Measurements from ENCODE around the gene ACO2. TPM values are rescaled to one million over a fixed set of nuclear protein-coding genes. Genes with fewer than 3 reads are reported as not detected.
A peak's percentile ranks its signal among the peaks of the same experiment; 100 is the strongest.
"Not testable (repeated sequence)": the region's sequence is repeated elsewhere in the genome, so short reads cannot be mapped to it uniquely, and the experiment has no call there.

ACO2 gene
- total RNA-seq, 4 donors from 2014 or later, result 115 to 227 (median 132) TPM

DNA sequence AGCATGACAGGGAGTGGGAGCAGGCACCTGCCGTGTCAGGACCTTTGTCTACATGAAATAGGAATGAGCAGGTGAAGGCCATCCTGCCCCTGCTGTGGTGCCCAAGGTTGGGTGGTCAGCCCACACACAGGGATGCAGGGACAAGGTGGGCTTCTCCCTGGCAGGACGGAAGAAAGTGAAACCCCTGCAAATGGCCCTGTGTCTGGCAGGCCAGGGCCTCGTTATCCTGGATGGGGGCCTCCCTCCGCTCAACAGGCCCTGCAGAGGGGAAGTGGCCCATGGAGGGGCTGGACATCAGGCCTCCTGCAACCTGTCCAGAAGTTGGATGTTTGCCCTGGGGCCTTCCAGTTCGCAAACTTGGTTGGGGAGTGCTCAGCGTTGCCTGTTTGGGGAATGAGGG lies 37.3 kb upstream of the ACO2 start:
- Histone ChIP-seq H3K4me3 (no peak overlapping the region), H3K27ac (peak overlapping the region in 3 of 4 donors; percentile 32 to 100 (median 39)), H3K36me3 (peaks cover 0 to 77% of the 10 kb centered on the region in 2 donors), H3K9me3 (no peaks in the 10 kb centered on the region), H3K4me1 (peaks cover 0 to 50% (median 21%) of the 10 kb centered on the region in 3 donors), H3K27me3 (no peaks in the 10 kb centered on the region)
- TF ChIP-seq POLR2AphosphoS5 (IDR thresholded peaks at IDR 0.05) (peak; percentile 6), EP300 (IDR thresholded peaks at IDR 0.05) (no peak)
- 67% methylated on average over 1 of the region's 6 CpGs; no CpG with 5 or more reads in 1 of the 2 donors for WGBS, 2 donors (ENCODE audit: low coverage in 1 of 2)
- no peak for ATAC-seq

DNA sequence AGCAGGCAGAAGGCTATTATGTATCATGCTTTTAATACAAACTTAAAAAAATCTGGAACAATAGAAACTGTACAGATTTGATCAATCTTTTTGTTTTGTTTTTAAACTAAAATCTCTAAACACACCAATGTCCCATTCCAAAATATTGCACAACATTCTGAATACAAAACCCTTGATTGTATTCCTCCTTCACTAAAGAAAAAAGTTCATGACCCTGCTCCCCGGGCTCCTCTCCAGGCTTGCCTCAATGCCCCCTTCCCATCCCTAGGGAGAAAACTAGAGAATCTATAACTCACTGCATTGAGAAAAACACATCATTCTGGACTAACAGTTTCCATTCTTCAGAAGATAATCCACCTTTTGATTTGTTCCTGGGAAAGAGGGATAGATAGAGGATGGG lies 35.4 kb upstream of the ACO2 start:
- H3K4me3 ChIP-seq, H3K9me3 ChIP-seq, H3K27me3 ChIP-seq, ATAC-seq: not testable (repeated sequence)
- Histone ChIP-seq H3K36me3 (peaks cover 0 to 81% of the 10 kb centered on the region in 2 donors), H3K27ac (peak overlapping the region in 2 of 4 donors; percentile 39 to 100), H3K4me1 (peaks cover 0 to 66% (median 21%) of the 10 kb centered on the region in 3 donors)
- WGBS, 2 donors (ENCODE audit: low coverage in 1 of 2), result 67% methylated on average over 1 of the region's 1 CpG; no CpG with 5 or more reads in 1 of the 2 donors

DNA sequence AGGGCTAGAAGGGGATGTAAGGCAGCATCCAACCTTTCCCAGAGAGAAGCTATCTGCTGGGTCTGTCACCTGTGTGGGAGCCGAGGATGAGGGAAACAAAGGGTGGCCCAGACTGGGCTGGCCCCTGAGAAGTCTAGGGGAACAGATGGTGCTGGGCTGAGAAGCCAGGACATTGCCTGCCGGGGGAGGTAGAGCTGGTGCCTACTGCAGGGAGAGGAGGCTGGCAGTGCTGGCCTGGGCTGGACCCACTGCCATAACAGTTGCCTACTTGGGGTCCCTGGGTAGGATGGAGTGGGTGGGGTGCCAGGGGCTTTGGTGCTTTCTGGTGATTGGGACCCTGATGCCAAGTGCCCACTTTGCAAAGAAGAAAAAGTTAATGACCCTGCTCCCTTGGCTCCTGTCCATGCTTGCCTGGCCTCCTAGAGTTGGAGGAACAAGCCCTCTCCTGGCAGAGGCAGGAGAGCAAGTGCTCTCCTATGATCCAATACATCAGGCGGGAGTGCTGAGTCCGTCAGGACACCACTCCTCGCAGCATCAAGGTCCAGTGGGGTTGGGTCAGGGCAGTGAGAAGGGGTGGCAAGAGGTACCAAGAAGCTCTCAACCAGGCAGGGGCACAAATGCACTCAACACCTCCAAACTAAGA lies 34.4 kb upstream of the ACO2 start:
- WGBS, 2 donors (ENCODE audit: low coverage in 1 of 2), result 60 to 83% methylated on average over 1 of the region's 5 CpGs
- H3K27me3 ChIP-seq, H3K4me3 ChIP-seq, H3K9me3 ChIP-seq: not testable (repeated sequence)
- peak; percentile 10 for ATAC-seq
- Histone ChIP-seq H3K27ac (peak overlapping the region in 3 of 4 donors; percentile 63 to 100 (median 65)), H3K4me1 (peaks cover under 1 to 76% (median 29%) of the 10 kb centered on the region in 3 donors), H3K36me3 (peaks cover 0 to 88% of the 10 kb centered on the region in 2 donors)

DNA sequence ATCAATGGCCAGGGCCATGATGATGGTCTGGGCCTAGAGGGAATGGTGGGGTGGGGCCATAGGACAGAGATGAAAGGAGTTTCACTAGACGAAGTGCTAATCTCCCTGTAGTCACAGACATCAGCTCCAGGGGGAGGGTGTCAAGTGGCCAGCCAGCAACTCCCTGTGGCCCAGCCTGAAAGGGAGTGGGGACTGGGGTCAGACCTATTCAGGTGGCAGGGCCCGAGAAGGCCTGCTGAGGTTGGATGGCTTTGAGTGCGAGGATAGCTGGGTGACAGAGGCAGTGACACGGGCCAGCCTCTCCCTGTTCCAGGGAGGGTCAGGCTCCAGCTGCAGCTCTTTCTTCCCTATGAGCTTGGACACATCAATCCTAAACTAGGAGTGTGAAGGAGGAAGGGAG lies 33.4 kb upstream of the ACO2 start:
- Histone ChIP-seq H3K9me3 (no peaks in the 10 kb centered on the region), H3K36me3 (peaks cover 0 to 90% of the 10 kb centered on the region in 2 donors), H3K27me3 (no peaks in the 10 kb centered on the region), H3K4me3 (no peak overlapping the region), H3K27ac (peak overlapping the region in 3 of 4 donors; percentile 63 to 100 (median 65)), H3K4me1 (peaks cover 3 to 87% (median 32%) of the 10 kb centered on the region in 3 donors)
- TF ChIP-seq, protein P1, sequence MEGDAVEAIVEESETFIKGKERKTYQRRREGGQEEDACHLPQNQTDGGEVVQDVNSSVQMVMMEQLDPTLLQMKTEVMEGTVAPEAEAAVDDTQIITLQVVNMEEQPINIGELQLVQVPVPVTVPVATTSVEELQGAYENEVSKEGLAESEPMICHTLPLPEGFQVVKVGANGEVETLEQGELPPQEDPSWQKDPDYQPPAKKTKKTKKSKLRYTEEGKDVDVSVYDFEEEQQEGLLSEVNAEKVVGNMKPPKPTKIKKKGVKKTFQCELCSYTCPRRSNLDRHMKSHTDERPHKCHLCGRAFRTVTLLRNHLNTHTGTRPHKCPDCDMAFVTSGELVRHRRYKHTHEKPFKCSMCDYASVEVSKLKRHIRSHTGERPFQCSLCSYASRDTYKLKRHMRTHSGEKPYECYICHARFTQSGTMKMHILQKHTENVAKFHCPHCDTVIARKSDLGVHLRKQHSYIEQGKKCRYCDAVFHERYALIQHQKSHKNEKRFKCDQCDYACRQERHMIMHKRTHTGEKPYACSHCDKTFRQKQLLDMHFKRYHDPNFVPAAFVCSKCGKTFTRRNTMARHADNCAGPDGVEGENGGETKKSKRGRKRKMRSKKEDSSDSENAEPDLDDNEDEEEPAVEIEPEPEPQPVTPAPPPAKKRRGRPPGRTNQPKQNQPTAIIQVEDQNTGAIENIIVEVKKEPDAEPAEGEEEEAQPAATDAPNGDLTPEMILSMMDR (IDR thresholded peaks at IDR 0.05), result no peak
- TF ChIP-seq POLR2AphosphoS5 (IDR thresholded peaks at IDR 0.05) (no peak), POLR2A (IDR thresholded peaks at IDR 0.05) (no peak)
- no peak for ATAC-seq
- 46 to 64% methylated on average over 2 to 4 of the region's 4 CpGs for WGBS, 2 donors (ENCODE audit: low coverage in 1 of 2)

DNA sequence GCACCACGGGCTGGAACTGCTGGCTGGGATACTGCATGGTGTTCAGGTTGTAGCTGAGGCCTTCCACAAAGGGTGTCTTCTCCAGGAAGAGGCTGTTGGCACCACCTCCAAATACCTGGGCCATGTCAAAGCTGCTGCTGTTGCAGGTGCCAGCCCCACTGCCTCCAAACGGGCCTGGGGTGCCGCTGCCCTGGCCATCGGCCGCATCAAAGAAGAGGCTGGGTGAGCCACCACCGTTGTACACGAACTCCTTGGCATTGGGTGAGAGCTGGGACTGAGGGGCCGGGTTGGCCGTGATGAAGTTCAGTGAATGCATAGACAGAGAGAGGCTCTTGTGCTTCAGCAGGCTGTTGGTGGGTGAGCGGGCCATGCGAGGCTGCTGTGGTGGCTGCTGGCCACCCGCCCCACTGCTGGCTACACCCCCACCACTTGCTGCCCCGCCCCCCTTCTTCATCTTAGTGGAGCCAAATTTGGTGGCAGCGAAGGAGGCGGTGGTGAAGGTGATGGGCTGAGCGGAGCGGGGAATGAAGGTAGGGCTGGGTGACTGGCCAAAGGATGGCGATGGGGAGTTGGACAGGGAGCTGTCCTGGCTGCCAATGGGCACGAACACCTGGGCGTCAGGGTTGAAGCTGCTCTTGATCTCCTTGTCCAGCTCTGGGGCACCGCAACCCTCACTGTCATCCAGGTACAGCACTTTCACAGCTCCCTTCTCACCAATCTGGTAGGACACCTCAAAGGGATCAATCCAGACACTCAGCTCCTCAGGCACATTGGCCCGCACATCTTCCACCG lies 32.4 kb upstream of the ACO2 start:
- Histone ChIP-seq H3K27ac (peak overlapping the region in 3 of 4 donors; percentile 47 to 100 (median 65)), H3K36me3 (peaks cover 0 to 90% of the 10 kb centered on the region in 2 donors), H3K9me3 (no peaks in the 10 kb centered on the region), H3K4me1 (peaks cover 3 to 96% (median 37%) of the 10 kb centered on the region in 3 donors), H3K4me3 (no peak overlapping the region), H3K27me3 (no peaks in the 10 kb centered on the region)
- WGBS, 2 donors (ENCODE audit: low coverage in 1 of 2), result 75% methylated on average over 6 of the region's 23 CpGs; no CpG with 5 or more reads in 1 of the 2 donors
- no peak for TF ChIP-seq EP300 (IDR thresholded peaks at IDR 0.05)
- no peak for ATAC-seq

DNA sequence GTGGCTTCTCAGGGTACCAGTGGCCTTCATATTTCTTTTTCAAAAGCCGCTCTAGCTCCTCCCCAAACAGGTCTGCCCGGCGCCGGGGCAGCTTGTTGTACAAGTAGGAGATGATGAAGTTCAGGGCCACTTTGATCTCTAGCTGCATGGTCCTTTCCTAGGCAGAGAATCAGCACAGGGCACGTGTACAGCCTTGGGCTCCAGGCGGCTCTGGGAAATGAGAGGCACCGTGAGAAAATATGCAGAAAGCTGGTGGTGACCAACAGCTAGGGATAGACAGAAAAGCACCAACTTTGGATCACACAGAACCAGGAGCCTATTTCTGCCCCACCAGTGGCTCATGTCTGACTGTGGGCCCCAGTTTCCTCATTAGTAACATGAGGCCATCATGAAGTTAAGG lies 31.7 kb upstream of the ACO2 start:
- Histone ChIP-seq H3K9me3 (no peaks in the 10 kb centered on the region), H3K4me1 (peaks cover 3 to 98% (median 41%) of the 10 kb centered on the region in 3 donors), H3K27me3 (no peaks in the 10 kb centered on the region), H3K27ac (peak overlapping the region in 3 of 4 donors; percentile 47 to 100 (median 65)), H3K36me3 (peaks cover 0 to 90% of the 10 kb centered on the region in 2 donors), H3K4me3 (no peak overlapping the region)
- WGBS, 2 donors (ENCODE audit: low coverage in 1 of 2), result 50% methylated on average over 1 of the region's 7 CpGs; no CpG with 5 or more reads in 1 of the 2 donors
- TF ChIP-seq POLR2A (IDR thresholded peaks at IDR 0.05), result no peak
- TF ChIP-seq, protein P1 (IDR thresholded peaks at IDR 0.05), result no peak
- TF ChIP-seq EP300 (IDR thresholded peaks at IDR 0.05), result no peak
- no peak for TF ChIP-seq POLR2AphosphoS5 (IDR thresholded peaks at IDR 0.05)
- no peak for ATAC-seq

DNA sequence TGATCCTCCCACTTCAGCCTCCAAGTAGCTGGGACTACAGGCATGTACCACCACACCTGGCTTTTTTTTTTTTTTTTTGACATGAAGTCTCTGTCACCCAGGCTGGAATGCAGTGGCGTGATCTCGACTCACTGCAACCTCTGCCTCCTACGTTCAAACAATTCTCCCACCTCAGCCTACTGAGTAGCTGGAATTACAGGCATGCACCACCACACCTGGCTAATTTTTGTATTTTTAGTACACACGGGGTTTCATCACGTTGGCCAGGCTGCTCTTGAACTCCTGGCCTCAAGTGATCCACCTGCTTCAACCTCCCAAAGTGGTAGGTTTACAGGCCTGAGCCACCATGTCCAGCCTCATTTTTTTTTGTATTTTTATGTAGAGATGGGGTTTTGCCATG lies 28.4 kb upstream of the ACO2 start:
- not testable (repeated sequence) for ATAC-seq, H3K4me3 ChIP-seq, H3K27me3 ChIP-seq, H3K9me3 ChIP-seq
- Histone ChIP-seq H3K36me3 (peaks cover 0 to 79% of the 10 kb centered on the region in 2 donors), H3K4me1 (peaks cover 3 to 84% (median 40%) of the 10 kb centered on the region in 3 donors), H3K27ac (peak overlapping the region in 3 of 4 donors; percentile 41 to 100 (median 100))
- WGBS, 2 donors (ENCODE audit: low coverage in 1 of 2), result 54 to 75% methylated on average over 4 to 5 of the region's 5 CpGs
